GM21576 (cell line): ENCODE measurements around the gene IL1RAPL1.
"Not testable (repeated sequence)": the region's sequence is repeated elsewhere in the genome, so short reads cannot be mapped to it uniquely, and the experiment has no call there.

Source experiments
- ATAC-seq: cut with Tn5 transposase; IDR thresholded peaks from one replicate; pipeline ENCODE4 v1.9.1; 2021; ENCODE audit warnings: mild to moderate bottlenecking, moderate library complexity; ENCODE audit not compliant: unreplicated experiment

IL1RAPL1 gene

DNA sequence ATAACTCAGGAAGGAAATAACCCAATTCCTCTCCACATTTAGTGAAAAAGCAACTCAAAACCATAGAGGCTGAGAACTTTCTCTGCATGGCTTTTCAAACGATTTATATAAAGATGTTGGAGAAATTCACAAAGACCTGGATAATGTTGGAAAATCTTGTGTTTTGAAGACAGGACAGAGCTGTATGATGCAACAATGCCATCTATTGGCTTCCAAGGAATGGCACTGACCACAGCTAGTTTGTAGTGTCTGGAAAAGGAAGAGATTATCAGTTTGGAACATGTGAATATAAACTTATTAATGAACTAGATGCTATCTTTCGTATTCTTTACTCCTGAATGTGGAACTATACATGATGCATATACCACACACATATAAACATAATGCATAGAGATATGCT, 503.6 kb downstream of the IL1RAPL1 start:
- no peak for ATAC-seq

DNA sequence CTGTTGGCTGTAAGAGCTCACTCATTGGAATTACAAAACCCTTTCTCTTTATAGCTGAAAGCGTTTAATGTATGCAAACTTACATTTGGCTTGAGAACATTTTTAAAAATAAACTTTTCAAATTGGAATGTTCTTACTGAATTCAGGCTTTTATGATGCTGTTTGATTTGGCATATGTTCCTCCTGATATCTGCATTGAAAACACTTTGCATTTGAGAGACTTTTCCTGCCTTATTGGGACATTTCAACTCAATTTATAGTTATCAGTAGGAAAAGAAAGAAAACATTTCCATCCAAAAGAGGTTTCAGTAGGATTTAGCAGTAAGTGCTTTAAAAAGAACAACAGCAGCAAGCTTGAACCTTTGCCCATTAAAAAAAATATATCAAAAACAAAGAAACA, 520.0 kb downstream of the IL1RAPL1 start:
- no peak for ATAC-seq

DNA sequence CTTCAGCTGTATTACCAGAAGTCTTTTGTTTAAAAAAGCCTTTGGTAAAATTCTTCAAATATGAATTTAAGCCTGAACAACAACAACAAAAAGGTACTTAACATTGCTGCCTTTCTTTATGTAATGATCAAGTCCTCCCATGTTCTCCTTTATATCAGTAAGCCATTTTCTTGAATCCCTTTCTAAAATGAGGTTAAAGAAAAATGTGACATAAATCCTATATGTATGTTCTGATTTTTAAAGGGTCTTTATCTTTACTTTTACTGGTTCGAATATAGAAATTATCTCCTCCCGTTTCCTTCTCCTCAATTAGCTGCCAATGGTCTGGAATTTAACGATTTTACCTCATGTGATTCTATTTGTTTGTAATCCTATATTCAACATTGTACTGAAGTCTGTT, 522.8 kb downstream of the IL1RAPL1 start:
- no peak for ATAC-seq

DNA sequence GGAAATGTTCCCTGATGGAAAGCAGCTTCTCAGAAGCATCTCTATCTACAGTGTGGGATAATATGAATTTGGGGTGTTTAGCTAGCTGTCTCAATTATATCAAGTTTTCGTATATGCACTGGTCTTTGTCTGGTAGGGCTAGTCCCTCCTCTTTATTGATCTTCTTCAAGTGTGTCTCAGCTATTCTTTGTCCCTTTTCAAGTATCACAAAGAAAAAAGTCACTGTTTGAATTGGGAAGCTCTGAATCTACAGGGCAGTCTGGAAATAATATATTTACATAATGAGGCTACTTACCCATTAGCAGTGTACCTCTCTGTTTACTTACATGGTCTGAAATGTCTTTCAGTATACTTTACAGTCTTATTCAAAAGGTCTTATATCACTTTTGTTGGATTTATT, 526.0 kb downstream of the IL1RAPL1 start:
- no peak for ATAC-seq

DNA sequence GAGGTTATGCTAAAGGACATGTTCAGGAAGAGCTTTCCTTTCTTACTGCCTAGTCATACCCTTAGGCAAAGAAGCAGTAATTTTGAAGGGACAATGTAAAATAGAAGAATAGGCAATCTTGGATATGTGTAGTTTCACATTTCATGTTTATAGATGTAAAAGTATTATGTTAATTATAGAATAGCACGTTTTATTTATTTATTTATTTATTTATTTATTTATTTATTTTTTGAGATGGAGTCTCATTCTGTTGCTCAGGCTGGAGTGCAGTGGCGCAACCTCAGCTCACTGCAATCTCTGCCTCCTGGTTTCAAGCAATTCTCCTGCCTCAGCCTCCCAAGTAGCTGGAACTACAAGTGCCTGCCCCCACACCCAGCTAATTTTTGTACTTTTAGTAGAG, 535.6 kb downstream of the IL1RAPL1 start:
- ATAC-seq, result not testable (repeated sequence)

DNA sequence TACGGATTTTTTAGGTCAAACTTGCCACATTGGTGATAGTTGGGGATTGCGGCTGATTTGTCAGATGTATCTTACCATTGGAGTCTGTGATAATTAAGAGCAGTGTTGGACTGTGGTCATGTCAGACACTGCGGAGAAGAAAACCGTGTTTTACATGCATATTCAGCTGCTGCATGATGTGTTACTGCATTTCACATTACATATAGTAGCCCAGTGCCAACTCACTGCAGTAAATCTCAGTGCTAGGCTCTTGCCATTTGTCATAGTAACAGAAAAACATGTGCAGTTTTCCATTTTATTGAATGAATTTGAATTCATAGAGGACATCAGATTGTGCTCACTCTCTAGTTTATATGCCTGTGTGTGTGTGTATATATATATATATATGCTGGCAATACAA, 543.7 kb downstream of the IL1RAPL1 start:
- no peak for ATAC-seq

DNA sequence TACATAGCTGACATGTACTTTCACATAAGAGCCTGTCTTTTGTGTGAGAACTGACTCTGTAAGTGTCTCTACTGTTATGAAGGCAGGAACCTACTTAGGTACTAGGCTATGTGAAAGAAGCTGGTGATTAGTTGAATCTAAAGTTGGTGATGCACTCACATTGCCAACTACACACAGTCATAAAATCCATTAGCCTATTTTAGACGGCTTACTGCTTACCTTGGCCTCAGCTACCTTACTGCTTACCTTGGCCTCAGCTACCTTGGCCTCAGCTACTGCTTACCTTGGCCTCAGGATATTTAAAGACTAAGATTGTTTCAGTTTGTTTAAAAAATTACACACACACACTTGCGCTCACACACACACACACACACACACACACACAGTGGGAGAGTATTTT, 549.7 kb downstream of the IL1RAPL1 start:
- ATAC-seq, result no peak

DNA sequence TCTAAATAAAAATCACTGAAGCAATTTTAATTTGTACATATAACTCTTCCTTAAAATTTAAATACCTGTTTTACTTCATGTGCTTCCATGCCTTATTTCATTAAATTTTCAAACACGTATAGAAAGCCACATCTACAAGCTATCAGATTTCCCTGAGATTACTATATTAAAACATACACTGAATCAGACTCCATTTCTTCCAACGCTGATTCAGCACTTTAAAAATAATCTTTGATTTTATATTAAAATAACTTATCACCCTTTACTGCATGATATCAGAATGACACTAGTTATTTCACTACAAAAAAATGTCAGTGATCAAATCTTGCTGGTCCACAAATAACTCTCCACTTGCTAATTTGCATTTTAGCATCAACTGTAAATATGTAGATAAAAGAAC, 550.8 kb downstream of the IL1RAPL1 start:
- ATAC-seq, result no peak

DNA sequence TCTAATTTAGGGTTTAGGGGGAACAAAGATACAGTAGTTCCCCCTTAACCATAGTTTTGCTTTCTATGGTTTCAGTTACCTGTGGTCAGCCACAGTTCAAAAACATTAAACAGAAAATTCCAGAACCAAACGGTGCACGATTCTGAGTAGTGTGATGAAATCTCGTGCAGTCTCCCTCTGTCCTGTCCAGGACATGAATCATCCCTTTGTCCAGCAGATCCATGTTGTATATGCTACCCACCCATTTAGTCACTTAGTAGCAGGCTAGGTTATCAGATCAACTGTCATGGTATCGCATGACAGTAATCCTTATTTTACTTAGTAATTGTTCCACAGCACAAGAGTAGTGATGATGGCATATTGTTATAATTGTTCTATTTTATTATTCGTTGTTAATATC, 556.1 kb downstream of the IL1RAPL1 start:
- no peak for ATAC-seq

DNA sequence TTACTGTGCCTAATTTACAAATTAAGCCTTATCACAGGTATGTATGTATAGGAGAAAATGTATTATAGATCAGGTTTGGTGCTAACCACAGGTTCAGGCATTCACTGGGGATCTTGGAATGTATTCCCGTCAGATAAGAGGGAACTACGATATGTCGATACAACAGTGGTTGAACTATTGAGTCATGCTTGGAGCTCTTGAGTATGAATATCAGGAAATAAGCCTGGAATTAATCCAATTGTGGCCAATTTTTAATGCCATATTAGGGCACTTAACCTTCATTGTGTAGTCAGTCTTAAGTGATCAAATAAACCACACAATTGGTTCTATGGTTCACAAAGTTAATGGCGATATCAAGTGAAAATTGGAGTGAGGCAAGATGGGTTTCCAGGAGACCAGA, 556.5 kb downstream of the IL1RAPL1 start:
- no peak for ATAC-seq

DNA sequence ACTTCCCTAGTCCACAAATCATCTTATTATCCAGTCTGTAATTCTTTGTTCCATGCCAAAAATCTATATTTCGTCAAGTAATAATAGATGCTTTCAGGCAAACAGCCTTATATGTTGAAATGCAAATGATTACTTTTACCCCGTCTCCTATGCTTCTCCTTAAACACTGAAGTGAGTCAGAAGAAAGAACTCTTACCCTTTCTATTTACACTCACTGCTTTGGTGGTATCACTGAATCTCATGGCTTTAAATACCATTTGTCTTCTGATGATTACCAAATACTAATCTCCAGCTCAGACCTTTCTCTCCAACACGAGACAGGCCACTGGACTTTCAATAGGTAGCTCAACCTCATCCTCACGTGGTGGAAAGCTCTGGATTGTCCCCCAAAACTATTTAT, 558.1 kb downstream of the IL1RAPL1 start:
- ATAC-seq, result no peak

DNA sequence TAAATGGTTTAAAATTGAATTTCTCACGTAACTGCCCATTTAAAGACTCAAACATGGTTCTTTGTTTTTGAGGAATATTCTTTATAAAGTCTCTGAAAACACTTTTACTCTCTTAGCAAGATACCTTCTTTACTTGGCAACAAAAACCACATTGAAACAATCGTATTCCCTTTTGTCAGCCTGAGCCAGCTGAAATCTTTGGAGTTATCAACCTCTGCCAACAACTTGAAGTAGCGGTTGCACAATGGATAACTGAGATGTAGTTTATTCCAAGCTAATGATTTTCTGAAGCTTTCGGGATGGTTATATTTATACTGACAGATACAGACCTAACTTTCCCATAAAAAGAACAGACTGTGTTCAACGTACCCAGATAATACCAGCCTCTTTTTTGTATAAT, 561.3 kb downstream of the IL1RAPL1 start:
- no peak for ATAC-seq

DNA sequence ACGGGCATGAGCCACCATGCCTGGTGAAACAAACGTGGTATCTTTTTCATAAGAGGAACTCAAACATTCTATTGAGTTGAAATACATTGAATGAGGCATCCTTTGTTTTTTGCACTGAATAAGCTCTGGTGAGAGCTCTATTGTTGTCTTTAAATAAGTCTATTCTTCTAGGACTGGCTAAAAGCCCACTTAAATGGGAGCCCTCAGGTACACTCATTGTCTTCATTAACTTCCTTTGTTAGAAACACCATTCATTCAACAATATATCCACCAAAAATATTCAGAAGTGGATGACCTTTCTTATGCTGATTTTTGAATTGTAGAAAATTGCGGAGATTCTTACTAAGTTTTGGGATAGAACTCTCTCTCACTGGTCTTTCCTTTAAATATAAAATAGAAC, 568.0 kb downstream of the IL1RAPL1 start:
- no peak for ATAC-seq

DNA sequence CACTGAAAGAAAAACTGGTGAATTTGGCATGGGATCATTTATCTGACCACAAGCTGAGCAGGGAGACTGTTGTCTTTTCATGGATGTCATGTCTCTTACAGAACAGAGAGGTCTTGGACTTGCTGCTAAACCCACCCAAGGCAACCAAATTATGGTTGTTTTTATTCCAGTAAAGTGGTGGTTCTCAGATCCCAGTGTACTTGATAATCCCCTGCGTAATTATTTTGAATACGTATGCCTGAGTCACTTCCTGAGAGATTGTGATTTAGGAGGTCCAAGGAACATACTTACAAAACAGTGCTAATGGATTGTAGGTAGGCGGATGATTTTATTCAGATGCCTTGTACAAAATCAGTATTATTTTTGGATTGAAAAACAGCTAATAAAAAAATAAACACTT, 585.6 kb downstream of the IL1RAPL1 start:
- no peak for ATAC-seq

DNA sequence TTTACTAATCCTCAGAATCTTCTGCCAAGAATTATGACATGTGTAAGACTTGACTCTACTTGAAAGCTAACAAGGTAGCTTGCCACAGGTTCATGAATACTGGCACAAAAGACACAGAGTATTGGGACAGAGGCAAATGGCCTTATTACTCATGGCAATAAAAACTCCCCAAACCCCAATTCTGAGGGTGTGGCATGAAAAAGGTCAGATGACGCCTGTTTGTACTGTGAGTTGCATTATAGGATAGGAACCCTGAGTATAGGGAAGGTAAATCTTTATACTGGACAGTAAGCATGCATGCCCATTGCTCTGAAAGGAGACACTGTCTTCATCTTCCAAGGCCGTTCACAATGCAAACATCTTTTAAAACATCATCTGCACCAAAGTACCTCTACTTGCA, 600.0 kb downstream of the IL1RAPL1 start:
- no peak for ATAC-seq

DNA sequence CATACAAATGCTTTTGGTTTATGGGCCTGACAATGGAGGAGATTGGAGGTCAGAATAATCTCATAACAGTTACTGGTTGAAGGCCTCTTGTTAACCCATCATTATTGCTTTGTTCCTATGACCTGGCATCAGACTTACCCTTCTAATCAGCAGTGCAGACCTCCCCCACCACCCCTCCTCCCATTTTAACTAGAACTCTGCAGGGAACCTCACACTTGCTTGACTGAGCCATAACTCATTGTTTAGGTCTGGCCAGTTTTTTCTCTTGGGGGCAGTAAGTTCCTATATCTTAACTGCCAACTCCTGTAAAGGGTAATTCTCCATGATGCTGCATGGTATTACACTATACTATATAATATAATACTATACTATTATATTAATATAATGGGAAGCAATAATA, 609.3 kb downstream of the IL1RAPL1 start:
- ATAC-seq, result no peak

DNA sequence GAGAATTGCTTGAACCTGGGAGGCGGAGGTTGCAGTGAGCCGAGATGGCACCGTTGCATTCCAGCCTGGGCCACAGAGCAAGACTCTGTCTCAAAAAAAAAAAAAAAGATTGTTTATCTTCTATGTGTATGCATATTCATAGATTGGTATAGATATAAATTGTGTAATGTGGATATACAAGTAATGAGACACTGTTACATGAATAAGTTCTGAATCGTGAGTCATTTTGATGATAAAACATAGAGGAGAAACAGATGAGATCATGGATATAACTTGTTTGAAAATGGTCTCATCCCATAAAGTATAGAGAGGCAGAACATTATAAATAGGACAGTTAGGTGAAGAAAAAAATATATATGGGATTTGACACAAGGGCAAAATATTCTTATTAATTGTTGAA, 628.0 kb downstream of the IL1RAPL1 start:
- no peak for ATAC-seq

DNA sequence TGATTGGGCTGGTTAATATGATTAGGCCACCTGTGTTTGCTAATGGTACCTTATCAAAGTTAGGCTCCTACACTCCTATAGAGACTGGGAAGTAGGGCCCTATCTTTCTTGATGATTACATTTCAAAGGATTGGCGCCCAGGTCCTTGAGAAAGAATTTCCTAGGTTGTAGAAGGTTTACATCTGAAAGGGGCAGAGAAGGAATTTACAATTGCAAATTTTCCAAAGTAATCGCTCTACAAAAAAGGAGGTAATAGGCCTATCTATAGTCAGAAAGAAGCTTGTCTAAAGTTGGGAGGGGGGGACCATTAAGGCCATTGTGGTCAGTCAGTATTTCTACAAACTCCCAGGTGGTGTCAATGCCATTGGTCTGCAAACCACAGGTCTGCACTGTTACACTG, 638.4 kb downstream of the IL1RAPL1 start:
- ATAC-seq, result no peak

DNA sequence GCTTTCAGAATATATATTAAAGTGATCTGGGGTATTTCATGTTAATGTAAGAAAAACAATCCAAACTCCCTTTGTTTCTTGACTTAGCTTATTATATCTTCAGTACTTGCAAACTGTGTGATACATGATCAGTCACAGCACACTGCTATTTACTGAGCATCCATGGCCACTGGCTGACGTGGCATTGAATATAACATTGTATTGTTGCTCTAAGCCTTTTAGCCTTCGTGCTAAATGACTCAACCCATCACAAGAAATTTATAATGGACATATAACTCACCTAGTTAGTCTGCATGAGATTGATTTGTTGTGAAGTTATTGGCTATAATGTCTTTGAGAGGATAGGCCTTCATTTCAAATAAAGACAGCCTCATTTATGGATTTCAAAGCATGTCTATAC, 642.6 kb downstream of the IL1RAPL1 start:
- ATAC-seq, result no peak

DNA sequence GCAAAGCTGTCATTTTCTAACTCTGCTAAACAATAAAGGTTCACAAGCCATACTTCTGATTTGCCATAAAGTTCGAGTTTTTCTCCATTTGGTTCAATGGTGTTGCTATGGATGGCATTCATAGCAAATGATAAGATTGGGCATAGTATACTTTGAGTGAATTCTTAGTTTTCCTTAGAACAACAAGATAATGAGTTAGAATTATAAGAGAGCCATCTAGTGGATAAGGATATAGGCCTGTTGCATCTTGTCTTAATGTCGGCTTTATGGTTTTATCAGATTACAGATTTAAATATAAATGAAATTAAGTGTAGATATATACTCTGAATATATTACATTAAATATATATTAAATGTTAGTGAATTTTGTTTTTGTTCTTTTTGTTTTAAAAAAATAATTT, 644.6 kb downstream of the IL1RAPL1 start:
- ATAC-seq, result no peak

DNA sequence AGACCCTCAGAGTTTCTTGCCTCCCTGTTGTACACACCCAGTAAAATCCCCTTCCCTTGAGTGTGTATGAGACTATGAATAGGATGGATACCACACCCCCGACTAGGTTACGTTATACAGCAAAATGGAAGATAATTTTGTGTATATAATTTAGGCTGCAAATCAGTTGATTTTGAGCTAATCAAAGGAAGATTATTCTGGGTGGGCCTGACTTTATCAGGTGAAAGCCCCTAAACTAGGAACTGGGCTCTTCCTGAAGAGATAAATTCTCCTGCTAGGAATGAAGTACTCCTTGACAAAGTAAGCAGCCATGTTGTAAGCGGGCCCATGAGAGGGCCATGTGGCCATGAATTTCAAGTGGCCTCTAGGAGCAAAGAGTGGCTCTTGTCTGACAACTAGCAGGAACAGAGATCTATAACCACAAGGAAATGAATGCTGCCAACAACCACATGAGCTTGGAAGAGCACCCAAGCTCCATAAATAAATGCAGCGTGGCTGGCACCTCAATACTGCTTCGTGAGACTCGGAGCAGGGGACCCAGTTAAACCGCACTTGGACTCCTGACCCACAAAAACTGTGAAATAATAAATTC, 646.4 kb downstream of the IL1RAPL1 start:
- no peak for ATAC-seq

DNA sequence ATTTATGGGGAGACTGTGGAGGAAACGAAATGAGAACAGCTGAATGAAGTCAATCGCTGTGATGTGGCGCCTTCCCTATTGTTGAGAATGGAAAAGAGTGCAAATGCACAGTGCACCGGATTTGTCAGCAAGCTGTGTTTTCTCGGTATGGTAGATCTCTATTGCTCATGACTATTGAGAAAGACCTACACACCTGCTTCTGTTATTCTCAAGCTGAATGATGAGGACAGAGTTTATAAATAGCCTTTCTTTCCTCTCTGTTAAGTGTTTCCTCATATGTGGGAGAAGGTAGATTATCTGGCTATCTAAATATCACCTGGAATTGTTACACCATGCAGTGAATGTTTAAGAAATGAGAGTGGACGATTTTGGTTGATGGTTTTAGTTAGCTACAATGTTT, 650.7 kb downstream of the IL1RAPL1 start:
- no peak for ATAC-seq

DNA sequence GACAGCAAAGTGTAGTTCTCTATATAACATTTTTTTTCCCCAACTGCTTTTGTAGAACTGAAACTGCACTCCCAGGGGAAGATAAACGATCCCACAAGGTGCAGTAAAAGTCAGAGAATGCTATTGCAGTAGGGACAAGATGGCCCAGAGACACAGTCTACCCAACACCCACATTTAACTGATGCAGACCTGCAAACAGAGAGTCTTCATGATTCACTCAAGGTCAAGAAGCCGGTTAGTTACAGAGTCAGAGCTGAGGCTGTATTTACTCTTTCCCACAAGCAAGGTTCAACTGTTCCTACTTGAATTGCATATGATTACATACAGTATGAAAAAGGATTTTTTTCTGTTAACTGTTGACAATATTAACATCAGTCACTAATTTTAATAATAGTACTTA, 654.6 kb downstream of the IL1RAPL1 start:
- no peak for ATAC-seq

DNA sequence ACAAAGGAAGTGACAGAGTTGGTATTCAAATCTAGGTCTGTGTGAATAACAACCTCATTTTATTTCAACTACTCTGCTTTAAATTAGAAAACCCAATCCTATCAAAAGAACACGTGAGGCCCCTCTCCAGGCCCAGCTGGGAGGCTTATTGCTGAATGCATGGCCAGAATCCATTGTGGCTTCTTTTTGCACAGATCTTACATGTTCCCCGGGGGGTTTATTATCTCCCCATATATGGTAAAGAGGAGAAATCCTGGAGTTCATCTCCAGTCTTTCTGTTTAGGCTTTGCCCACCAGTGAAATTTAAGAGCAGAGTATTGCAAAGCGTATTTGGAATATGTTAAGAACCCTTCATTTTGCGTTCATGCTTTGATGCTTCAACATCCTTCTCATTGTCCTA, 655.6 kb downstream of the IL1RAPL1 start:
- ATAC-seq, result no peak
